ENCODE data around the gene KCNQ1.
"Not testable (repeated sequence)": the region's sequence is repeated elsewhere in the genome, so short reads cannot be mapped to it uniquely, and the experiment has no call there.

KCNQ1 gene

DNA sequence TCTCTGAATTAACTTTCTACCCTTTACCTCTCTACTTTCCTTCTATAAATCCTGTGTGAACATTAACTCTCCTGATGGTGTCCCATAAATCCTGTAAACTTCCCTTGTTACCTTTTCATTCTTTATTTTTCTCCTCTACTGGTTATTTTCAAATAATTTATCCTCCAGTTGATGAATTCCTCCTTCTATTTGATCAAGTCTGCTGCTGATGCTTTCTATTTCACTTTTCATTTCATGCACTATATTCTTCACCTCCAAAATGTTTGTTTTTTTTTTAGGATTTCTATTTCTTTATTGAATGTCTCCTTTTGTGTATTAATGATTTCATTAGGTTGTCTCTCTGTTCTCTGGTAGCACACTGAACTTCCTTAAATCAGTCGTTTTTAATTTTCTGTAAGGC lies 186.4 kb downstream of the KCNQ1 start:
- no peak for DNase-seq

DNA sequence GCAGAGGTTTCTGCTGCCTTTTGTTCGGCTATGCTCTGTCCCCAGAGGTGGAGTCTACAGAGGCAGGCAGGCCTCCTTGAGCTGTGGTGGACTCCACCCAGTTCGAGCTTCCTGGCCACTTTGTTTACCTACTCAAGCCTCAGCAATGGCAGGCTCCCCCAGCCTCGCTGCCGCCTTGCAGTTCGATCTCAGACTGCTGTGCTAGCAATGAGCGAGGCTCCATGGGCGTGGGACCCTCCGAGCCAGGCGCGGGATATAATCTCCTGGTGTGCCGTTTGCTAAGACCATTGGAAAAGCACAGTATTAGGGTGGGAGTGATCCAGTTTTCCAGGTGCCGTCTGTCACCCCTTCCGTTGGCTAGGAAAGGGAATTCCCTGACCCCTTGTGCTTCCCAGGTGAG lies 195.0 kb downstream of the KCNQ1 start:
- not testable (repeated sequence) for DNase-seq

DNA sequence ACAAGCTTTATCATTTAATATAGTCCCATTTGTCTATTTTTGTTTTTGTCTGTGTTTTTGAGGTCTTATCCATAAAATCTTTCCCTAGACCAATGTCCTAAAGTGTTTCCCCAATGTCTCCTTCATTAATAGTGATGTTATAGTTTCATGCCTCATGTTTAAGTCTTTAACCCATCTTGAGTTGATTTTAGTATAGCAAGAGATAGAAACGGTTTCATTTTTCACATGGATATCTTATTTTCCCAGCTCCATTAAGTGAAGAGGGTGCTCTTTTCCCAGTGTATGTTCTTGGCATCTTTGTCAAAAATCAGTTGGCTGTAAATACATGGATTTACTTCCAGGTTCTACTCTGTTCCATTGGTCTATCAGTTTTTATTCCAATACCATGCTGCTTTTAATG lies 196.8 kb downstream of the KCNQ1 start:
- DNase-seq: no peak

DNA sequence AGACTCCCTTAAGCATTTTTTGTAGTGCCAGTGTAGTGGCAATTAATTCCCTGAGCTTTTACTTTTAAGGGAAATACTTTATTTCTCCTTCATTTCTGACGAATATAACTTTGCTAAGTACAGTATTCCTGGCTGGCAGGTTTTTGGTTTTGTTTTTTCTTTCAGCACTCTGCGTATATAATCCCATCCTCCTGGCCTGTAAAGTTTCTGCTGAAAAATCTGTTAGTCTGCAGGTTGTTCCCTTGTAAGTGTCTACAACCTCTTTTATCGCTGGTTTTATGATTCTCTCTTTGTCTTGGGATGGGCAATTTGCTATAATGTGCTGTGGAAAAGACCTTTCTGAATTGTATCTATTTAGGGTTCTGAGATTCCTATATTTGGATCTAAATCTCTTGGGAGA lies 198.9 kb downstream of the KCNQ1 start:
- no peak for DNase-seq

DNA sequence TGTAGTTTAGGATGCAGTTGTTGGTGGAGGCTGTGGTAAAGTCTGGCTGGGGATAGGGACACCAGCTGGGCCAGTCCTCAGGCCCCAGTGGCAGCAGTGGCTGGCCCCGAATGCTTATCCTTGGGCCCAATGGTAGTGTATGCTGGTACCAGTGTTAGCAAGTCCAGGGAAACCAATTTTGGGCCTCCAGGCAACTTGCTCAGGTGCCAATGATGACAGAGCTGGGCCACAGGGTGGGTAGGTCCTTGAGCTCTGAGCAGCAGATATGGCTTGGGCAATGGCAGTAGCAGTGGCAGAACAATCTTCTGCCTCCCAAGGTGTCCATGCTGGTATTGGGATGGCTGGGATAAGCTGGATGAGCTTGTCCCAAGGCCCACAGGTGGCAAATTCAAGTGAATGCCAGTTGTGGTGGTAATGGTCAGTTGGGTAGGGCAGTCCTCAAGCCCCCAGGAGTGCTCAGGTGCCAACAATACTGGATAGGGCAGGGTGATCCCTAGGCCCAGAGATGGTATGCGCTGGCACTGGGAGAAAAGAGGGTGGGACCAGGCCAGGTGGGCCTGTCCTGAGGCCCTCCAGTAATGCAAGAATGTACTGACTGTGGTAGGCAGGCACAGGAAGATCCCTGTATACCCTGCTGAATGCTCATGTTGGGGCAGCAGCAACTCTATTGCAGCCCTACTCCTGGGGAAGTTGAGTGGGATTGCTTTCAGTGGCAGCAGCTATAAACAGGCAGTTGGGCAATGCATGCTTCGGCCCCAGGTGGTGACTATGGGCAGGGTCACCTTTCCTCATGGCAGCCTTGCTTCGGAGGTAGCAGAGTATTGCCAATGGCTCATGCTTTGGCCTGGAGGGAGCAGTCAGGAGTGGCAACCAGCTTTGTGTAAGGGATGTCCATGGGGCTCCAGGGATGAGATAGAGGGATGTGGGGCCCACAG lies 200.3 kb downstream of the KCNQ1 start:
- no peak for DNase-seq

- DNase-seq: no peak
Observed at GRCh38 chr11:2645779-2646118, 200.9 kb downstream of the KCNQ1 start.

DNA sequence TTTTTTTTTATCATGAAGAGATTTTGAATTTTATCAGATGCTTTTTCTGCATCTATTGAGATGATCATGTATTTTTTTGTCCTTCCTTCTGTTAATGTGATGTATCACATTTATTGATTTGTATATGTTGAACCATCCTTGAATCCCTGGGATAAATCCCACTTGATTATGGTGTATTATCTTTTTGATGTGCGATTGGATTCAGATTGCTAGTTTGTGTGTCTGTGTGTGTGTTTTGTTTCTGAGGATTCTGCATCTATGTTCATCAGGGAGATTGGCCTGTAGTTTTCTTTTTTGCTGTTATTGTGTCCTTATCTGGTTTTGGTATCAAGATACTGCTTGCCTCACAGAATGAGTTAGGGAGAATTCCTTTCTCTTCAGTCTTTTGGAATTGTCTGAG lies 202.4 kb downstream of the KCNQ1 start:
- DNase-seq: no peak

GRCh38 chr11:2647953-2648352 lies 203.1 kb downstream of the KCNQ1 start:
- DNase-seq: no peak

DNA sequence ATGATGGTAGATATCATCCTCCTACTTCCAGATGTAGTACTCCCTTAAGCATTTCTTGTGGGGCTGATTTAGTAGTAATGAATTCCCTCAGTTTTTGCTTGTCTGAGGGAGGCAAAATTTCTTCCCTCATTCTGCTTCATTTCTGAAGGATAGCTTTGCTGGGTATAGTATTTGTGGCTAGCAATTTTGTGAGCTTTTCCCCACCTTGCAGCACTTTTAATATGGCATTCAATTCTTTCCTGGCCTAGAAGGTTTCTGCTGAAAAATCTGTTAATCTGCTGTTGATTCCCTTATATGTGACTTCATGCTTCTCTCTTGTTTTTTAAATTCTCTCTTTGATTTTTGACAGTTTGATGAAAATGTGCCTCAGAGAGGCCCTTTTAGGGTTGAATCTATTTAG lies 204.6 kb downstream of the KCNQ1 start:
- DNase-seq: no peak

DNA sequence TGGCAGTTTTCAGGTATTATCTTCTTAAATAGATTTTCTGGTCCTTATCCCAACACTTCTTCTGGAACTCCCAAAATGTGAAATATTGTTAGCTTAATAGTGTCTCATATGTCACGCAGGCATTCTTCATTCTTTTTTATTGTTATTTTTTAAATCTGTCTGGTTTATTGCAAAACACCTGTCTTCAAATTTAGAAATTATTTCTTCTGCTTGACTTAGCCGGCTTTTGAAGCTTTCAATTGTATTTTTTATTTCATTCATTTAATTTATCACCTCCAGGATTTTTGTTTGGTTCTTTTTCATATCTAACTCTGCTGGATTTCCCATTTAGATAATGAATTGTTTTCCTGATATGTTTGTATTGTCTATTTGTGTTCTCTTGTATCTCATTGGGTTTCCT lies 205.0 kb downstream of the KCNQ1 start:
- no peak for DNase-seq

DNA sequence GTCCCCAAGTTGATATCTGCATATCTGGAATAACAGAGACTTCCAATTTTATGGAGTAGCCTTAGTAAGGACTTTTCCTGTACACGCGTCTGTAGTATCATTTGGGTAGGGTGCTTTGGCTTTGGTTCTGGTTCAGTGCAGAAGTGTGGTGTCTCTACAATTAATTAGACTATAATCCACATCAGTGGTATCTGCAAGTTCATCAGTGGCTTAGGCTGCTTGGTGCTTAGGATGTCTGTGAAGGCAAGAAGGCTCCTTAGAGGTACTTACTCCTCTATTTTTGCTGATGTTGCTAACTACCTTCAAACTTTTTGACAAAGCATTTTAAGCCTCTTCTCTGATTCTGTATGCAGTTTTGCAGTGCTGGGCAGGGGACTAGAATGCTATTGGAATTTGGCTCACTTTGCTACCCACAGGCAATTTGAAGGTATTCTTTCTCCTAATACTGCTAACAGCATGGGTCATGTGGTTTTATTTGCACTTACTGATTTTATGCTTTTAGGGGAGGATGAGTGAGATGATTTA lies 205.6 kb downstream of the KCNQ1 start:
- no peak for DNase-seq

- no peak for DNase-seq
Observed at GRCh38 chr11:2651054-2651617, 206.3 kb downstream of the KCNQ1 start.

DNA sequence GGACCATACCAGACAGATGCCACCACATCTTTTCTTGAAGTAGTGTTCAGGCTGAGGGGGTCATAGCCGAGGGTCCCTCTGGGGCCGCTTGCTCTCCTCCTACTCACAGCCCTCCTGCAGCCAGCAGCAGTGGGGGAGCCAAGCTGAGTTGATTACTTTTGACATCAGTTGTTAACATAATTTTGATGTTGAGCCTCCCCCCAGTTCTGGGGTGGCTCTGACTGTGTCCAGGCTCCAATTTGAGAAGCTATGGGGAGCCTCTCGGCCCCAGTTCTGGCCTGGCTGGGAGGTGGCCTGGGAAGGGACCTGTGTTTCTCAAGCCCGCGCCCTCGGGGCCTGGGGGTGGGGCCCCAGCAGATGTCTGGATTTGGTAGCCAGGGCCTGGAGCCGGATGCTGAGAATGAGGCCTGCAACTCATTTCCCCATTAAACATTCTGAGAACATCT lies 207.0 kb downstream of the KCNQ1 start:
- no peak for DNase-seq

DNA sequence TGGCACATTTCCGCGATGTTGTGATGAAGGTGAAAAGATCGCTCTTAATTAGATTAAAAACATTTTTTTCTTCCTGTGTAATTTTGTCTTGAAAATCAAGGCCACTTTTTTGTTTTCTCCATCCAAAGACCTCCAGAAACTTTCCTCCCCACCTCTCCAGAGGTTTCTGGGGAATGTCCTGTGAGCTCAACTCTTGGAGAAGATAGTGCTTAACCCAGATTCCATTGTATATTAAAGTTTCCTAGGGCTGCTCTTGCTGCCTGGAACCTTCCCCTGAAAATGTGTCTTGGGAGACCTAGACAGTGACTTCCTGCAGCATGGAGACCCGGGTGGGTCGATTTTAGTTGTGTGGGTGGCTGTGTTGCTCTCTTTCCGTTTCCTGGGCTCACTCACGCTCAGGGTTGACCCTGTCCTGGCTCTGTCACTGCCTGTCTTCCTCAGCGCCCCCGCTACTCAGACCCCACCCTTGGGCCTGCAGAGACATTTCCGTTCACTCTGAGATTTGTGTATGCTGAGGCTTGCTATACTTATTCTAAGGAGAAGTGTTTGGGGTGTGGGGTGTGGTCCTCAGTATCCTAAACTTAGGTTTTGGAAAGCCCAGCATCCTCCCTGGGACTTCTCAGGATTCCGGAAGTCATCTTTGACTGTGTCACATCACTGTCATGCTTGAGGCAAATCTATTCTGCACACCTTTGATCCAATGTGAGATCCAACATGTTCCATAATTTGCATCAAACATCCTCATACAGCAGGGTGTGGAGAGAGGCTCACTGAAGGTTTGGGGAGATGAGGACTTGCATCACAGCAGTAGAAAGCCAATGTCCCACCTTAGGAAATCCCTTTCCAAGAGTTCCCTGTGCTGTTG lies 207.8 kb downstream of the KCNQ1 start:
- DNase-seq: no peak

- DNase-seq: no peak
Observed at GRCh38 chr11:2653198-2653551, 208.4 kb downstream of the KCNQ1 start.

DNA sequence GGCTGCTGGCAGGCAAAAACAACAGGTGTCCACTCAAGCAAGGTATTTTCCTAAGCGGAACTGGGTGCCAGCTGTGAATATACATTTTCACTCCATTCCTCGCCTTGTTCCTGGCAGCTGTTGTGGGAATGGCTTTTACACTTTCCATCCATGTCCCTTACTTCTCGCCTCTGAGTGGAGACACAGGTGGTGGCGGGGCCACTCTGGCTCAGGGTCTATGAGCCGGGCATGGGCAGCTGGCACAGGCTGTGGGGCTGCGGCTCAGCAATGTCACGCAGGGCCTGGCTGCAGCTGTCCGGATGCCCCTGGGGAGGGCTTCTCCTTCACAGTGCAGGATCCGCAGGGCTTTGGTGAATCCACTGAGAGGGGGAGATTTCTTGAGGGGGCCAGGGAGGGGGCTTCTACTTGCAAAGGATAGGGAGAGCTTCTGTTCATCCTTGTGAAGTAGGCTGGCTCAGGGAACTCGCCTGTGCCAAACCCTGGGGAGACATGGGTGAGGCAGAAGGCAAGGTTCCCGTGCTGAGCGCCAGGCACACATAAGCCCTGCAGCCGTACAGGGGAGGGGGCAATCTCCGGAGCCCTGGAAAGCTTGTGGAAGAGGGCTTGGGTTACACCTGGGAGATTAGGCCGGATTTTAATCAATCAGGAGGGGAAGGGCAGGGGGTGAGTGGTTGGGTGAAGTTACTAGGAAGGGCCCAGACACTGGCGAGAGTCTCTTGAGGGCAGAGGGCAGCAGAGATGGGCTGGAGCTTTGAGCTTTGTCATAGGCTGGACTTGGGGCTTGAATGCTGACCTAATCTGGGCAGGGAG lies 209.3 kb downstream of the KCNQ1 start:
- DNase-seq: no peak

- DNase-seq: no peak
Observed at GRCh38 chr11:2655016-2655719, 210.4 kb downstream of the KCNQ1 start.

DNA sequence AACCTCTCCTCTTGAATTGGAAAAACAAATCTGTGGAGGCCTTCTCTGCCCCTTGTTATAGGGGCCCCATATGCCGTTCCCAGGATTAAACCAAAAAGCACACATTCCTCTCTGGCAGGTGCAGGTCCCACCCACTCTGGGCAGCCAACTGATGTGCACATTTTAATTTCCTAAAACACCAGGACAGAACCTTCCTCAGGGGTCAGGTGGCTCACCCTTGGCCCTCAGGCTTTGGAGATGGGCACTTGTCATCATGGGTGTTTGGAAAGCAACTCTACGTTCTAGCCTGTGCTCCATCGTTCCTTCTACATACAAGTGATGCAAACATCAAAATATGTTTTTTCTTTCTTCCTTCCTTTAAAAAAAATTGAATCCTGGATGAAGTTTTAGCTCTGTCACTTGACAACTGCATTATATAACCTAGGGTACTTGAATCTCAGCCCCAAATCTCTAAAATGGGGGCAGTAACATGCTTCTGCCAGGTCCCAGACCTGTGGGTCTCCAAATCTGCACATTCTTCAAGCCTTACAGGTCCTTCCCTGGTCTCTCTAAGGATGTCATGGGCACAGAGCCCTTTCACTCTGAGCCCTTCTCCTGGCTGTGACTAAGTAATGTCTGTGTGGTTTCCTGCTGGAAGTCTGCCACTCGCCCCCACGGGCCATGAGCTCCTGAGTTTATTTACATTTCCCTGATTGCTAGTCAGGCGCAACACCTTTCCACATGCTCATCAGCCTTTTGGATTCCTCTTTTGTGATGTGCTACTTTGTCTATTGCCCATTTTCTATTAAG lies 211.2 kb downstream of the KCNQ1 start:
- DNase-seq: no peak

DNA sequence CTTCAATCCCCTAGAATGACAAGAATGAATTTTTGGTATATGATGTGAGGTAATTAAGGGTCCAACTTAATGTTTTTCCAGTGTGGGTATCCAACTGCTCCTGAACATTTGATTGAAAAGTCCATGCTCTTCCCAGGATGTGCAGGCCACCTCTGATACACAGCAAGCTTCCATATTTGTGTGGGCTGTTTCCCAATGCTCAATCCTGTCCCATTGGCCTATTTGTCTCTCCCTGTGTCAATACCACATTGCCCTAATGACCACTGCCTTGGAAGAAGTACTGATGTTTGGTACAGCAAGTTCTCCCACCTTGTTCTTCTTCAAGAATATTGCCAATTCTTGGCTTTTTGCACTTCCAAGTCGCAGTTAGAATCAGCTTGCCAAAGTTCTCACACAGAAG lies 212.1 kb downstream of the KCNQ1 start:
- no peak for DNase-seq

GRCh38 chr11:2657697-2658284 lies 213.0 kb downstream of the KCNQ1 start:
- DNase-seq: no peak
